ENCODE results near the gene EPS15.

DNA sequence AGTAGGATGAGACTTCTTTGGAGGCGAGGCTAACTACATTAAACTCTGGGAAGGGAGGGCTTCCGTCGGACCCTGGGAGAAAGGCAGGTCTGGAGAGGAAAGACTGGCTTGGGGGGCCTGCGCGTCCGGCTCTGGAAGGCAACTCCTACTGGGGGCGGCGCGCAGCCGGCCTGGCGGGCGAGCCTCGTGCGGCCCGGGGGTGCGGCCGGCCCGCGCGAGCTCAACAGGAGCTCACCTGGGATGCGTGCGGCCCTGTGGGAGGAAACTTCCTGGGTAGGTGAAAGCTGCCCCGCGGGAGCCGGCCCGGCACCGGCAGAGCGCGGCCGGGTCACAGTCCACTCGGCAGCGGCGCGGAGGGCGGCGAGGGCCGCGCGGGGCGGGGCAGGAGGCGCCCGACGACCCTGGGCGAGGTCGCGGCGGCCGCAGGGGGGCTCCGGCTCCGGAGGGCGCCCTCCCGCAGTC is 449 bp downstream of the EPS15 start:
- TF ChIP-seq POLR2AphosphoS5 (IDR thresholded peaks at IDR 0.05) (no peak), POLR2A (IDR thresholded peaks at IDR 0.05) (no peak)
- TF ChIP-seq, protein P1, sequence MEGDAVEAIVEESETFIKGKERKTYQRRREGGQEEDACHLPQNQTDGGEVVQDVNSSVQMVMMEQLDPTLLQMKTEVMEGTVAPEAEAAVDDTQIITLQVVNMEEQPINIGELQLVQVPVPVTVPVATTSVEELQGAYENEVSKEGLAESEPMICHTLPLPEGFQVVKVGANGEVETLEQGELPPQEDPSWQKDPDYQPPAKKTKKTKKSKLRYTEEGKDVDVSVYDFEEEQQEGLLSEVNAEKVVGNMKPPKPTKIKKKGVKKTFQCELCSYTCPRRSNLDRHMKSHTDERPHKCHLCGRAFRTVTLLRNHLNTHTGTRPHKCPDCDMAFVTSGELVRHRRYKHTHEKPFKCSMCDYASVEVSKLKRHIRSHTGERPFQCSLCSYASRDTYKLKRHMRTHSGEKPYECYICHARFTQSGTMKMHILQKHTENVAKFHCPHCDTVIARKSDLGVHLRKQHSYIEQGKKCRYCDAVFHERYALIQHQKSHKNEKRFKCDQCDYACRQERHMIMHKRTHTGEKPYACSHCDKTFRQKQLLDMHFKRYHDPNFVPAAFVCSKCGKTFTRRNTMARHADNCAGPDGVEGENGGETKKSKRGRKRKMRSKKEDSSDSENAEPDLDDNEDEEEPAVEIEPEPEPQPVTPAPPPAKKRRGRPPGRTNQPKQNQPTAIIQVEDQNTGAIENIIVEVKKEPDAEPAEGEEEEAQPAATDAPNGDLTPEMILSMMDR (IDR thresholded peaks at IDR 0.05): no peak

Data from transverse colon (tissue), 4 donors.